HG03342 (cell line): ENCODE results near the gene ARHGAP8.
"Not testable (repeated sequence)": the region's sequence is repeated elsewhere in the genome, so short reads cannot be mapped to it uniquely, and the experiment has no call there.

Experiments
- ATAC-seq: cut with Tn5 transposase; IDR thresholded peaks from one replicate; pipeline ENCODE4 v1.9.1; 2021; ENCODE audit warnings: mild to moderate bottlenecking, moderate library complexity; ENCODE audit not compliant: unreplicated experiment

The ARHGAP8 gene

GRCh38 chr22:44884562-44884961 lies 132.2 kb downstream of the ARHGAP8 start:
- no peak for ATAC-seq

GRCh38 chr22:44884968-44885805 lies 132.8 kb downstream of the ARHGAP8 start:
- no peak for ATAC-seq

- ATAC-seq = no peak
Observed at GRCh38 chr22:44885806-44886360, 133.5 kb downstream of the ARHGAP8 start.

GRCh38 chr22:44887941-44888366 lies 135.6 kb downstream of the ARHGAP8 start:
- no peak for ATAC-seq

GRCh38 chr22:44888491-44889254 lies 136.3 kb downstream of the ARHGAP8 start:
- ATAC-seq = no peak

- ATAC-seq = no peak
Observed at GRCh38 chr22:44889255-44889878, 137.0 kb downstream of the ARHGAP8 start.

- no peak for ATAC-seq
Observed at GRCh38 chr22:44890416-44891292, 138.3 kb downstream of the ARHGAP8 start.

GRCh38 chr22:44891293-44891747 lies 138.9 kb downstream of the ARHGAP8 start:
- ATAC-seq = no peak

GRCh38 chr22:44891791-44892190 lies 139.4 kb downstream of the ARHGAP8 start:
- ATAC-seq = no peak

GRCh38 chr22:44892243-44892642 lies 139.9 kb downstream of the ARHGAP8 start:
- ATAC-seq = no peak

GRCh38 chr22:44892803-44893730 lies 140.7 kb downstream of the ARHGAP8 start:
- no peak for ATAC-seq

GRCh38 chr22:44893731-44894080 lies 141.3 kb downstream of the ARHGAP8 start:
- ATAC-seq = no peak

GRCh38 chr22:44894321-44894720 lies 141.9 kb downstream of the ARHGAP8 start:
- no peak for ATAC-seq

GRCh38 chr22:44894782-44895181 lies 142.4 kb downstream of the ARHGAP8 start:
- no peak for ATAC-seq

- ATAC-seq = no peak
Observed at GRCh38 chr22:44895296-44896055, 143.1 kb downstream of the ARHGAP8 start.

- no peak for ATAC-seq
Observed at GRCh38 chr22:44898236-44898635, 145.9 kb downstream of the ARHGAP8 start.

GRCh38 chr22:44901301-44901700 lies 148.9 kb downstream of the ARHGAP8 start:
- ATAC-seq = no peak

GRCh38 chr22:44903164-44903563 lies 150.8 kb downstream of the ARHGAP8 start:
- not testable (repeated sequence) for ATAC-seq
